GM12878 (cell line): Measurements from ENCODE around the gene RIPOR1. TPM values are rescaled to one million over a fixed set of nuclear protein-coding genes. Genes with fewer than 3 reads are reported as not detected.

Source experiments
- ATAC-seq: fragments of 200-7000 bp; cut with Tn5 transposase; 3 replicates; pipeline ENCODE4 v1.9.1; 2020; ENCODE audit warnings: mild to moderate bottlenecking, moderate library complexity
- BruUV-seq: library from RNA; stranded (reverse); fragments of 400-500 nt; replicated peaks from 2 replicates; lab custom pipeline; 2021; lab: Mats Ljungman, UMichigan
- CTCF ChIA-PET: fragments of 300-600 bp; sonication (Branson Sonifier 250); formaldehyde crosslinking; extraction: SDS; loops from one replicate; lab custom pipeline; 2021; ENCODE audit warnings: inconsistent platforms; lab: Yijun Ruan, JAX
- POLR2A ChIA-PET: fragments of 350-600 bp; formaldehyde crosslinking; extraction: SDS; loops from one replicate; lab custom pipeline; 2021; ENCODE audit warnings: inconsistent platforms; lab: Charles Lee
- RAD21 ChIA-PET: fragments of 300-600 bp; sonication (Branson Sonifier 250); formaldehyde crosslinking; loops from one replicate; lab custom pipeline; 2023; ENCODE audit warnings: antibody characterized with exemption; ENCODE audit not compliant: unreplicated experiment; lab: Charles Lee
- SMC1A ChIA-PET: fragments of 300-600 bp; sonication (Branson Sonifier 250); formaldehyde crosslinking; loops from one replicate; lab custom pipeline; 2023; ENCODE audit not compliant: unreplicated experiment, uncharacterized antibody; lab: Charles Lee
- DNase-seq: peaks from one replicate; pipeline ENCODE4 v3.0.0-alpha.2; 2011; ENCODE audit warnings: low read depth, low spot score
- FAIRE-seq: peaks from 3 replicates; lab custom pipeline; 2011; peaks lifted over from hg19 to GRCh38; lab: Jason Lieb, UNC
- H2AFZ ChIP-seq: 2 replicates; pipeline ENCODE4 v1.6.0; 2011; ENCODE audit warnings: low read depth, low read length, control low read depth; ENCODE audit not compliant: control insufficient read depth
- H3K27ac ChIP-seq: 2 replicates; pipeline ENCODE4 v1.5.1; 2011; ENCODE audit warnings: control low read depth; ENCODE audit not compliant: control insufficient read depth, insufficient read depth
- H3K27me3 ChIP-seq, 2 experiments: replicated peaks in 1 of 2; 2 replicates each; pipeline versions ENCODE4 v1.6.0 to v1.6.1; 2011; ENCODE audit warnings: low read length in 1 of 2; ENCODE audit not compliant: control insufficient read depth in 2 of 2, insufficient read depth in 2 of 2
- H3K36me3 ChIP-seq, 2 experiments: 2 replicates each; pipeline ENCODE4 v1.5.1; 2011; ENCODE audit warnings: low read length in 1 of 2; ENCODE audit not compliant: control insufficient read depth in 2 of 2, insufficient read depth in 2 of 2
- H3K4me1 ChIP-seq: 2 replicates; pipeline ENCODE4 v1.6.1; 2011; ENCODE audit warnings: mild to moderate bottlenecking, low read length, moderate library complexity, mixed read lengths; ENCODE audit not compliant: control insufficient read depth, insufficient read depth
- H3K4me2 ChIP-seq: 2 replicates; pipeline ENCODE4 v1.6.0; 2011; ENCODE audit warnings: control low read depth; ENCODE audit not compliant: control insufficient read depth, insufficient read depth
- H3K4me3 ChIP-seq: fragments of 200-600 bp; sonication (generic); 2 replicates; pipeline ENCODE4 v1.5.1; 2016
- H3K79me2 ChIP-seq: 2 replicates; pipeline ENCODE4 v1.6.0; 2011; ENCODE audit warnings: low read length; ENCODE audit not compliant: control insufficient read depth, insufficient read depth
- H3K9ac ChIP-seq: 2 replicates; pipeline ENCODE4 v1.8.0; 2011; ENCODE audit warnings: low read length, control low read depth, mixed read lengths; ENCODE audit not compliant: control insufficient read depth, insufficient read depth
- H3K9me3 ChIP-seq: replicated peaks from 3 replicates; pipeline ENCODE4 v1.5.1; 2011; ENCODE audit warnings: mild to moderate bottlenecking, low read length; ENCODE audit not compliant: control insufficient read depth, insufficient read depth
- H4K20me1 ChIP-seq: 2 replicates; pipeline ENCODE4 v1.6.0; 2011; ENCODE audit not compliant: control insufficient read depth, insufficient read depth
- BACH1 ChIP-seq: fragments of 450-650 bp; IDR thresholded peaks from 2 replicates; pipeline ENCODE4 v1.6.1; 2017; ENCODE audit warnings: mild to moderate bottlenecking, borderline replicate concordance
- CEBPB ChIP-seq, 2 experiments: fragments of 150-350 bp in 1 of 2; IDR thresholded peaks; 2 replicates each; pipeline ENCODE4 v1.6.1; 2012 to 2014; ENCODE audit warnings: low read depth in 2 of 2, low read length in 2 of 2, borderline replicate concordance in 1 of 2, inconsistent platforms in 1 of 2
- DPF2 ChIP-seq: fragments of 450-650 bp; IDR thresholded peaks from 2 replicates; pipeline ENCODE4 v1.6.1; 2017; ENCODE audit warnings: mild to moderate bottlenecking
- HDGF ChIP-seq: fragments of 450-650 bp; IDR thresholded peaks from 2 replicates; pipeline ENCODE4 v1.6.1; 2016; ENCODE audit warnings: antibody characterized with exemption
- IRF4 ChIP-seq: IDR thresholded peaks from 2 replicates; pipeline ENCODE4 v1.6.1; 2011; ENCODE audit warnings: low read depth, low read length
- JUNB ChIP-seq: IDR thresholded peaks from 2 replicates; pipeline ENCODE4 v1.6.1; 2016; ENCODE audit warnings: antibody characterized with exemption, mild to moderate bottlenecking
- KAT2A ChIP-seq: conservative IDR thresholded peaks from 2 replicates; pipeline ENCODE4 v1.6.1; 2011; ENCODE audit warnings: low read depth, low read length; ENCODE audit not compliant: control insufficient read depth
- LARP7 ChIP-seq: fragments of 450-650 bp; IDR thresholded peaks from 2 replicates; pipeline ENCODE4 v1.6.1; 2017; ENCODE audit warnings: mild to moderate bottlenecking
- MEF2B ChIP-seq: fragments of 450-650 bp; IDR thresholded peaks from 2 replicates; pipeline ENCODE4 v1.6.1; 2018; ENCODE audit warnings: mild to moderate bottlenecking, moderate library complexity; ENCODE audit not compliant: partially characterized antibody, poor library complexity, severe bottlenecking
- MYB ChIP-seq: fragments of 150-350 bp; IDR thresholded peaks from 2 replicates; pipeline ENCODE4 v1.6.1; 2014; ENCODE audit warnings: mild to moderate bottlenecking, low read depth, low read length, borderline replicate concordance
- NFIC ChIP-seq: IDR thresholded peaks from 2 replicates; pipeline ENCODE4 v1.6.1; 2012; ENCODE audit warnings: low read depth, mild to moderate bottlenecking, inconsistent platforms, low read length, moderate library complexity
- NFXL1 ChIP-seq: fragments of 450-650 bp; IDR thresholded peaks from 2 replicates; pipeline ENCODE4 v1.6.1; 2017; ENCODE audit warnings: antibody characterized with exemption, mild to moderate bottlenecking, borderline replicate concordance
- NR2C2 ChIP-seq: IDR thresholded peaks from 2 replicates; pipeline ENCODE4 v1.6.1; 2011; ENCODE audit warnings: borderline replicate concordance, low read depth; ENCODE audit not compliant: control insufficient read depth, insufficient read length
- POLR2A ChIP-seq: IDR thresholded peaks from 2 replicates; pipeline ENCODE4 v1.6.1; 2011; ENCODE audit warnings: low read depth, mild to moderate bottlenecking, low read length
- POLR2AphosphoS5 ChIP-seq: IDR thresholded peaks from 2 replicates; pipeline ENCODE4 v1.6.1; 2011; ENCODE audit warnings: mild to moderate bottlenecking, low read length, inconsistent platforms
- POU2F2 ChIP-seq: IDR thresholded peaks from 3 replicates; pipeline ENCODE4 v1.6.1; 2011; ENCODE audit warnings: low read depth, mild to moderate bottlenecking, low read length, borderline replicate concordance
- SIN3A ChIP-seq: IDR thresholded peaks from 2 replicates; pipeline ENCODE4 v1.6.1; 2012; ENCODE audit warnings: low read depth, low read length, improper control_type of control experiment
- STAT1 ChIP-seq: fragments of 450-650 bp; conservative IDR thresholded peaks from 2 replicates; pipeline ENCODE4 v1.6.1; 2014; ENCODE audit warnings: antibody characterized with exemption, mild to moderate bottlenecking
- YBX1 ChIP-seq: fragments of 450-650 bp; IDR thresholded peaks from 2 replicates; pipeline ENCODE4 v1.6.1; 2016; ENCODE audit warnings: antibody characterized with exemption
- ZNF24 ChIP-seq: fragments of 450-650 bp; IDR thresholded peaks from 2 replicates; pipeline ENCODE4 v1.6.1; 2017; ENCODE audit warnings: antibody characterized with exemption, mild to moderate bottlenecking
- ZZZ3 ChIP-seq: IDR thresholded peaks from 2 replicates; pipeline ENCODE4 v1.6.1; 2011; ENCODE audit warnings: low read depth; ENCODE audit not compliant: control insufficient read depth, insufficient read length
- WGBS: methylation state at CpG from one replicate; pipeline ENCODE4 v1.1.6; 2016; ENCODE audit warnings: low lambda C conversion rate; ENCODE audit not compliant: insufficient replicate concordance, insufficient coverage; ENCODE audit errors: missing lambda C conversion rate; 5-methylcytosine and 5-hydroxymethylcytosine counted together
- in situ Hi-C: fragments of 300-500 bp; cut with MboI; formaldehyde crosslinking; loops from 9 replicates; pipeline ENCODE4 v1.14.3; 2018; ENCODE audit warnings: mixed read lengths
- intact Hi-C: fragments of 100-400 bp; cut with micrococcal nuclease; formaldehyde crosslinking; loops from one replicate; pipeline ENCODE4 v1.14.2; 2022; ENCODE audit not compliant: unreplicated experiment
- polyA plus RNA-seq, 11 experiments: library from polyadenylated mRNA; depleted of rRNA in 4 of 11; unstranded in 6 of 11; stranded (reverse) in 5 of 11; fragments of >200 nt; fragmentation: Nextera tagmentation in 4 of 11; fragmentation: Illumina TruSeq in 1 of 11; extraction: Ambion mirVana in 4 of 11; extraction: Trizol in 1 of 11; gene quantifications; 1 replicate in 1 of 11; 2 replicates in 10 of 11; pipeline versions ENCODE4 v1.2.1 to v1.2.3, GENCODE V29; 2011 to 2016; ENCODE audit warnings: inconsistent platforms in 2 of 11, missing spikeins in 2 of 11, low read depth in 1 of 11
- total RNA-seq, 4 experiments: library from RNA; depleted of rRNA in 3 of 4; stranded (reverse); fragments of >200 nt in 3 of 4; fragmentation: Illumina TruSeq in 1 of 4; extraction: Trizol in 1 of 4; gene quantifications; 2 replicates each; pipeline versions ENCODE4 v1.2.1 to v1.2.3, GENCODE V29; 2013 to 2021
- TF ChIP-seq, protein P1 (sequence below): IDR thresholded peaks from 2 replicates; pipeline ENCODE4 v1.6.1; 2011; ENCODE audit warnings: mild to moderate bottlenecking, low read depth, low read length, moderate library complexity; ENCODE audit not compliant: insufficient replicate concordance
- TF ChIP-seq, protein P2 (sequence below): fragments of 450-650 bp; IDR thresholded peaks from 2 replicates; pipeline ENCODE4 v1.6.1; 2014; ENCODE audit warnings: mild to moderate bottlenecking
- TF ChIP-seq, protein P3 (sequence below): fragments of 450-650 bp; IDR thresholded peaks from 2 replicates; pipeline ENCODE4 v1.6.1; 2017; ENCODE audit warnings: low read depth, mild to moderate bottlenecking, moderate library complexity

Gene RIPOR1
- total and polyA plus RNA-seq, 10 of the 15 experiments (the other 5 are each of a cell fraction or from before 2014, with no cell fraction given) = 0.13 to 28.5 (median 7.0) TPM

DNA sequence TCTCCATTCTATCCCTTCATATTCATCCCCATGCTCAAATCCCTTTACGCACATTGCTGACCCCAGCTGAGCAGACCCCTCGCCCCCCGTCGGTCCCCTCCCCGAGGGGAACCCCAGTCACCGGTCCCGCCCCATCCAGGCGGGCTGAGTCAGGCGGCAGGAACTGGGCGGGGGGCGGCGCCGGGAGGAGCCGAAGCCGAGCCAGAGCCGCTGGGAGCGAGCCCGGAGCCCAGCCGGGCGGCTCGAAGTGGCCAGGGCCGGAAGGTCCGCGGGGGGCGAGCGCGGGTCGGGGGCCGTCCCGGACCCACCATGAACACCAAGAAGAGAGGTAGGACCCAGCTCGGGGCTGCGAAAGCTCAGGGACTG is 8.6 kb downstream of the RIPOR1 start:
- CTCF ChIA-PET = interaction anchor here (0.7 to 11.3 kb wide), 12 partner anchors 10 to 291 kb away, joined by 3 to 131 read pairs (median 4); partner anchors contain the start of genes ATP6V0D1 and CARMIL2
- DNase-seq (no peak), ATAC-seq (peak; percentile 61), FAIRE-seq (no peak)
- Histone ChIP-seq H4K20me1 (peaks cover 4% of the 10 kb centered on the region), H3K27ac (peak overlapping the region; percentile 50), H2AFZ (peak overlapping the region; percentile 52), H3K9me3 (no peaks in the 10 kb centered on the region), H3K79me2 (no peaks in the 10 kb centered on the region), H3K27me3 (peaks cover 0 to 2% of the 10 kb centered on the region in 2 experiments; a peak in 1 of 4 replicates), H3K4me2 (peak overlapping the region; percentile 86), H3K4me3 (peak overlapping the region; percentile 83), H3K36me3 (peaks cover 1 to 7% of the 10 kb centered on the region in 2 experiments; a peak in 3 of 4 replicates), H3K9ac (peak overlapping the region; percentile 65), H3K4me1 (peaks cover 7% of the 10 kb centered on the region)
- intact Hi-C loops (no loop called here), in situ Hi-C loops (no loop called here)
- TF ChIP-seq JUNB (no peak), POLR2AphosphoS5 (no peak), HDGF (0 out of 2 replicates have a peak, but pooled peaks have one; percentile 3), MEF2B (peak; percentile 27), DPF2 (peak; percentile 59), NR2C2 (no peak), YBX1 (no peak), BACH1 (0 out of 2 replicates have a peak, but pooled peaks have one; percentile 14), ZNF24 (no peak), NFIC (no peak), IRF4 (no peak), ZZZ3 (no peak), CEBPB (IDR thresholded peaks at IDR 0.05; ENCODE audit: borderline replicate concordance in 1 of 2, low read depth in 2 of 2, low read length in 2 of 2) (no peak), POLR2A (peak; percentile 67), SIN3A (no peak), KAT2A (no peak), MYB (no peak), STAT1 (no peak), POU2F2 (no peak), LARP7 (peak; percentile 55; the same call in 1 of the 2 replicates), NFXL1 (no peak)
- TF ChIP-seq, protein P1, sequence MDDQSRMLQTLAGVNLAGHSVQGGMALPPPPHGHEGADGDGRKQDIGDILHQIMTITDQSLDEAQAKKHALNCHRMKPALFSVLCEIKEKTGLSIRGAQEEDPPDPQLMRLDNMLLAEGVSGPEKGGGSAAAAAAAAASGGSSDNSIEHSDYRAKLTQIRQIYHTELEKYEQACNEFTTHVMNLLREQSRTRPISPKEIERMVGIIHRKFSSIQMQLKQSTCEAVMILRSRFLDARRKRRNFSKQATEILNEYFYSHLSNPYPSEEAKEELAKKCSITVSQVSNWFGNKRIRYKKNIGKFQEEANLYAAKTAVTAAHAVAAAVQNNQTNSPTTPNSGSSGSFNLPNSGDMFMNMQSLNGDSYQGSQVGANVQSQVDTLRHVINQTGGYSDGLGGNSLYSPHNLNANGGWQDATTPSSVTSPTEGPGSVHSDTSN = no peak
- TF ChIP-seq, protein P2, sequence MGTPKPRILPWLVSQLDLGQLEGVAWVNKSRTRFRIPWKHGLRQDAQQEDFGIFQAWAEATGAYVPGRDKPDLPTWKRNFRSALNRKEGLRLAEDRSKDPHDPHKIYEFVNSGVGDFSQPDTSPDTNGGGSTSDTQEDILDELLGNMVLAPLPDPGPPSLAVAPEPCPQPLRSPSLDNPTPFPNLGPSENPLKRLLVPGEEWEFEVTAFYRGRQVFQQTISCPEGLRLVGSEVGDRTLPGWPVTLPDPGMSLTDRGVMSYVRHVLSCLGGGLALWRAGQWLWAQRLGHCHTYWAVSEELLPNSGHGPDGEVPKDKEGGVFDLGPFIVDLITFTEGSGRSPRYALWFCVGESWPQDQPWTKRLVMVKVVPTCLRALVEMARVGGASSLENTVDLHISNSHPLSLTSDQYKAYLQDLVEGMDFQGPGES = no peak
- TF ChIP-seq, protein P3, sequence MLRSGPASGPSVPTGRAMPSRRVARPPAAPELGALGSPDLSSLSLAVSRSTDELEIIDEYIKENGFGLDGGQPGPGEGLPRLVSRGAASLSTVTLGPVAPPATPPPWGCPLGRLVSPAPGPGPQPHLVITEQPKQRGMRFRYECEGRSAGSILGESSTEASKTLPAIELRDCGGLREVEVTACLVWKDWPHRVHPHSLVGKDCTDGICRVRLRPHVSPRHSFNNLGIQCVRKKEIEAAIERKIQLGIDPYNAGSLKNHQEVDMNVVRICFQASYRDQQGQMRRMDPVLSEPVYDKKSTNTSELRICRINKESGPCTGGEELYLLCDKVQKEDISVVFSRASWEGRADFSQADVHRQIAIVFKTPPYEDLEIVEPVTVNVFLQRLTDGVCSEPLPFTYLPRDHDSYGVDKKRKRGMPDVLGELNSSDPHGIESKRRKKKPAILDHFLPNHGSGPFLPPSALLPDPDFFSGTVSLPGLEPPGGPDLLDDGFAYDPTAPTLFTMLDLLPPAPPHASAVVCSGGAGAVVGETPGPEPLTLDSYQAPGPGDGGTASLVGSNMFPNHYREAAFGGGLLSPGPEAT = 0 out of 2 replicates have a peak, but pooled peaks have one; percentile 55
- SMC1A ChIA-PET = interaction anchor here (0.8 to 1.9 kb wide), 7 partner anchors 16 to 43 kb away, joined by 3 to 5 read pairs (median 3); no protein-coding TSS in a partner anchor
- 0% methylated on average over 13 of the region's 32 CpGs for WGBS
- no TSS peak for BruUV-seq
- POLR2A ChIA-PET = interaction anchor here (0.8 to 2.6 kb wide), 10 partner anchors 10 to 121 kb away, joined by 3 to 13 read pairs (median 3); partner anchors contain the start of gene CTCF
- RAD21 ChIA-PET = interaction anchor here (0.6 to 2.1 kb wide), 12 partner anchors 10 to 129 kb away, joined by 3 to 11 read pairs (median 4); partner anchors contain the start of genes ATP6V0D1, C16orf86, CARMIL2 and ENKD1
